ENCODE measurements around the gene CYTH4. TPM values are rescaled to one million over a fixed set of nuclear protein-coding genes. Genes with fewer than 3 reads are reported as not detected.

CYTH4 gene
- total RNA-seq, 4 donors from 2014 or later = 17.4 to 83.5 (median 34.4) TPM

DNA sequence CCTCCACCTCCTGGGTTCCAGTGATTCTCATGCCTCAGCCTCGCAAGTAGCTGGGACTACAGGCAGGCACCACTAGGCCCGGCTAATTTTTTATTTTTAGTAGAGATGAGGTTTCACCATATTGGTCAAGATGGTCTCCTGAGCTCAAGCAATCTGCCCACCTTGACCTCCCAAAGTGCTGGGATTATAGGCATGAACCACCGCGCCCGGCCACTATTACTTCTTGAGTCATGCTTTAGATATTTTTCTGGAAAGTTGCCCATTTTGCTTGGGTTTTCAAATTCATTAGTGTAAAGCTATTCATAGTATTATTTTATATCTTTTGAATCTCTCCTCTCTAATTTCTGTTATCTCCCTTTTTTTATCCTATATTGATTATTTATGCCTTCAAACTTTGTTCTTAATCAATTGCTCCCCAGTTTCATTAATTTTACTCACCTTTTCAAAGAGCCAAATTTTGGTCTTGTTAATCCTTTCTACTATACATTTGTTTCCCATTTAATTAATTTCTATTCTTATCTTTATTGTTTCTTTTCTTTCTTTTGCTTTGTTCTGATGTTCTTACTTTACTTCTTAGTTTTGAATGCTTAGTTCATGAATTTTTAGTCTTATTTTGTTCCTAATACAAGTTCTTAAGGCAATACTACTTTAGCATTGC is 28.0 kb upstream of the CYTH4 start:
- ATAC-seq (ENCODE audit: low FRiP score) (no peak), DNase-seq (ENCODE audit: low spot score) (no peak)
- TF ChIP-seq, protein P1, sequence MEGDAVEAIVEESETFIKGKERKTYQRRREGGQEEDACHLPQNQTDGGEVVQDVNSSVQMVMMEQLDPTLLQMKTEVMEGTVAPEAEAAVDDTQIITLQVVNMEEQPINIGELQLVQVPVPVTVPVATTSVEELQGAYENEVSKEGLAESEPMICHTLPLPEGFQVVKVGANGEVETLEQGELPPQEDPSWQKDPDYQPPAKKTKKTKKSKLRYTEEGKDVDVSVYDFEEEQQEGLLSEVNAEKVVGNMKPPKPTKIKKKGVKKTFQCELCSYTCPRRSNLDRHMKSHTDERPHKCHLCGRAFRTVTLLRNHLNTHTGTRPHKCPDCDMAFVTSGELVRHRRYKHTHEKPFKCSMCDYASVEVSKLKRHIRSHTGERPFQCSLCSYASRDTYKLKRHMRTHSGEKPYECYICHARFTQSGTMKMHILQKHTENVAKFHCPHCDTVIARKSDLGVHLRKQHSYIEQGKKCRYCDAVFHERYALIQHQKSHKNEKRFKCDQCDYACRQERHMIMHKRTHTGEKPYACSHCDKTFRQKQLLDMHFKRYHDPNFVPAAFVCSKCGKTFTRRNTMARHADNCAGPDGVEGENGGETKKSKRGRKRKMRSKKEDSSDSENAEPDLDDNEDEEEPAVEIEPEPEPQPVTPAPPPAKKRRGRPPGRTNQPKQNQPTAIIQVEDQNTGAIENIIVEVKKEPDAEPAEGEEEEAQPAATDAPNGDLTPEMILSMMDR (IDR thresholded peaks at IDR 0.05) = no peak

DNA sequence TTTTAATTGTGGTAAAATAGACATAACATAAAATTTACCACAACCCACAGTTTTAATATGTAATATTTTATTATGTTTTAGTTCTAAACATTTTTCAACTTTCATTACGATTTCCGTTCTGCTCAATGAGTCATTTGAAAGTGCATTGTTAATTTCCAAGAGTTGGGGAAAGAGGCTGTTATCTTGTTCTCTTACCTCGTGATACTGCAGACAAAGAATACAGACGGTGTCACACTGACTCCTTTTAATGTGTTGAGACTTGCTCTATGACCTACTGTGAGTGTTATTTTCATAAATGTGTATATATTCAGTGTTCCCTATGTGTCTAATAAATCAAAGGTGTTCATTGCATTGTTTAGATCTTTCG is 27.5 kb upstream of the CYTH4 start:
- ATAC-seq (ENCODE audit: low FRiP score) (no peak), DNase-seq (ENCODE audit: low spot score) (no peak)
- TF ChIP-seq, protein P1 (IDR thresholded peaks at IDR 0.05) = no peak

DNA sequence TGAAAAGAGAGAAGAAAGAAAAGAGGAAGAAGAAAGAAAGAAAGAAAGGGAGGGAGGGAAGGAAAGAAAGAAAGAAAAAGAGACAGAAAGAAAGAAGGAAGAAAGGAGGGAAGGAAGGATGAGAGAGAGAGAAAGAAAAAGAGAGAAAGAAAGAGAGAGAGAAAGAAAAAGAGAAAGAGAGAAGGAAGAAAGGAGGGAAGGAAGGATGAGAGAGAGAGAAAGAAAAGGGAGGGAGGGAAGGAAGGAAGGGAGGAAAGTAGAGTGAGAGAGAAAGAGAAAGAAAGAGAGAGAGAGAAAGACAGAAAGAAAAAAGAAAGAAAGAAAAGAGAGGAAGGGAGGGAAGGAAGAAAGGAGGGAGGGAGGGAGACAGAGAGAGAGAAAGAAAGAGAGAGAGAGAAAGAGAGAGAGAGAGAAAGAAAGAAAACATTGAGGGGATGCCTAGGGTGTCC is 26.7 kb upstream of the CYTH4 start:
- DNase-seq (ENCODE audit: low spot score) = no peak
- no peak for ATAC-seq (ENCODE audit: low FRiP score)
- TF ChIP-seq, protein P1 (IDR thresholded peaks at IDR 0.05) = no peak

DNA sequence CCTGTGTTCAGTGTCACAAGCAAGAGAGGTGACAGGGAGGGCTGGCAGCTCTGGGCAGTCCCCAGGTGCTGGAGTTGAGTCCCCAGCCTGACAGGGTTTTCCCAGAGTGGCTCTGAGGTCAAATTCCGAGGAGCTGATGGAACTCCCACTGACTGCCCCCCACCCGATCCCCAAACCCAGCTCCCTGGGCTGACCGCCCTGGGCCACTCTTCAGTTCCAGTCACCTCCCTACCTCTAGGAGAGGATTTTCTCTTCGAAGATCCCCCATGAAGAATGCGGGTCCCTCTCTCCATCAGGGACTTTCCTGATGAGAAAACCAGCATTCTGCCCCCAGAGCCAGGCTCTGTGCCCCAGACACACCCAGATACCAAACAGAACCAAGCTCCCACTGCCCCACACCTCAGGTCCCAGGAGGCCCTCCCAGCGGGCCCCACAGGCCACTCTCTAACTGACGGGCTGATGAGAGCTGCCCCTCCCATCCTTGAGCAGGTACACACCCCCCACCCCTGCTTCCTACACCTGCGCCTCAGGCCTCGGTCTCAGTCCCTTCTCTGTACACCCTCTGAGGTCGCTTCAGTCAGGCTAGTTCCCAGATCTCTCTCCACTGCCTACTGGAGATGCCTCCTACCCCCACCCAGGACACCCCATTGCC is 26.1 kb upstream of the CYTH4 start:
- no peak for DNase-seq (ENCODE audit: low spot score)
- TF ChIP-seq, protein P1 (IDR thresholded peaks at IDR 0.05) = no peak
- ATAC-seq (ENCODE audit: low FRiP score) = peak; percentile 45

DNA sequence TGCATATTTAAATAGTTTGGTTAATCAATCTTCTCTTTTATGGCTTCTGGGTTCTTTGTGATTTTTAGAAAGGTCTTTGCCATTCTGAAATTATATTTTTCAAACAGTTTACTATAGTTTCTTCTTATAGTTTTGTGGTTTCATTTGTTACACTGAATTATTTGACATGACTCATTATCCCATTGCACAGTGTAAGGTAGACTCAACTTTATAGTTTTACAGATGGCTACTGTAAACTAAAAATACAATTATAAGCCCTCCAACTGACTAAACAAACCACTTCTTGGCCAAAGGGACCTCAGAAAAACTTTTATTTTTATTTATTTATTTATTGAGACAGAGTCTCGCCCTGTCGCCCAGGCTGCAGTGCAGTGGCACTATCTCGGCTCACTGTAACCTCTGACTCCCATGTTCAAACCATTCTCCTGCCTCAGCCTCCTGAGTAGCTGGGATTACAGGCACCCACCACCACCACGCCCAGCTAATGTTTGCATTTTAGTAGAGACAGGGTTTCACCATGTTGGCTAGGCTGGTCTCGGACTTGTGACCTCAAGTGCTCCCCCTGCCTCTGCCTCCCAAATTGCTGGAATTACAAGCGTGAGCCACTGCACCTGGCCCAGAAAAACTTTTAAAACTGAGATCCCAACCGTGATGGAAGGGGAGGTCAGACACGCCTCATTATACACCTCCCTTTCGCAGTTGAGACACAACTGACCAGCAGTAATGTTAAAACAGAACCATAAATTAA is 24.1 kb upstream of the CYTH4 start:
- TF ChIP-seq, protein P1 (IDR thresholded peaks at IDR 0.05) = no peak
- ATAC-seq (ENCODE audit: low FRiP score) = no peak
- DNase-seq (ENCODE audit: low spot score) = no peak

DNA sequence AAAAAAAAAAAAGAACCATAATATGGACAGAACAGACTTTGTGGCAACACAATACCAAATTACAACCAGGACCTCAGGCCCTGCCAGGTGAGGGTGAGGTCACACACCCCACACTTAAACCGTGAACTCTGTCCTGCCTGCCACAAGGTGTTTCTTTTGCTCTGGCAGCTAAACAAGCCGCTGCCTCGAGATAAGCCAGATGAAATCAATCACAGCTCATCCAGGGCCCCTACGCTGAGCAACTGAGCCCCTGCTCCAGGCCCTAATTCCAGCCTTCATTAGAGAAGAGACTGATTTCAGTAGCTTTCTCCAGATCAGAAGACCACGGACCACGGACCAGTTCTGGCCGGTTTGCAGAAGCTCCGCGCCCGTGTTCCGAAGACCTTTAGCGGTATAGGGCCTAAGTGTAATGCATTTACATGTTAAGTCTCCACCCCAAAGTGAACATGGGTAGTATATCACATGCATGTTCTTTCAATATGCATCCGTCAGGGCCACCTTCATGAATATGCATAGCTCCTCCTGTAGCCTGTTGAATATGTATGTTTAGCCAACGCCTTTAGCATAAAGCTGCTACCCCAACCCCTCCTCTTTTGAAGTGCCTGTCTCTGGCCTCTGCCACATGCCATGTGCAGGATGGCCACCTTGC is 23.4 kb upstream of the CYTH4 start:
- ATAC-seq (ENCODE audit: low FRiP score) (no peak), DNase-seq (ENCODE audit: low spot score) (no peak)
- TF ChIP-seq, protein P1 (IDR thresholded peaks at IDR 0.05) = no peak
